ENCODE data around the gene ZIC5. TPM values are rescaled to one million over a fixed set of nuclear protein-coding genes. Genes with fewer than 3 reads are reported as not detected.

The ZIC5 gene
- total and polyA plus RNA-seq, 9 of the 15 experiments (the other 6 are each of a cell fraction or from before 2014, with no cell fraction given), result 0.57 to 2.0 (median 1.1) TPM

- no peak overlapping the region for H3K27ac ChIP-seq (ENCODE audit: extremely low read depth, low read depth, low read length)
- no peaks in the 10 kb centered on the region for H3K27me3 ChIP-seq (ENCODE audit: control insufficient read depth in 2 of 2, insufficient read depth in 2 of 2, low read length in 2 of 2)
- WGBS (ENCODE audit: insufficient coverage, low coverage, missing lambda C conversion rate), result 63% methylated on average over 5 of the region's 8 CpGs
- in situ Hi-C loops (cut with MboI) (no loop called here), intact Hi-C loops (cut with micrococcal nuclease) (no loop called here)
- H3K4me2 ChIP-seq (ENCODE audit: insufficient read depth, low read length), result no peak overlapping the region
- no peaks in the 10 kb centered on the region for H3K9me1 ChIP-seq (ENCODE audit: control insufficient read depth, insufficient read depth, low read length)
- H3K9me3 ChIP-seq (replicated peaks; ENCODE audit: control insufficient read depth, insufficient read depth, low read depth, low read length), result no peaks in the 10 kb centered on the region
- no peak overlapping the region for H3K9ac ChIP-seq (ENCODE audit: insufficient read depth in 1 of 2, low read depth in 2 of 2, low read length in 2 of 2)
- peaks cover 14% of the 10 kb centered on the region; the same call in 2 of the 3 replicates for H3K79me2 ChIP-seq (ENCODE audit: control insufficient read depth, insufficient read depth, low read length)
- POLR2A ChIA-PET, result interaction anchor here (0.6 kb wide), 1 partner anchor 85 kb away, joined by 4 read pairs; no protein-coding TSS in a partner anchor
- no peak overlapping the region for H2AFZ ChIP-seq (ENCODE audit: low read depth, low read length)
- H3K4me3 ChIP-seq, result no peak overlapping the region
- BruUV-seq (replicated peaks), result no TSS peak
- FAIRE-seq, result no peak
- DNase-seq (ENCODE audit: extremely low read depth in 1 of 4, low spot score in 3 of 4), result no peak
- CTCF ChIA-PET (ENCODE audit: low intra/inter-chr PET ratio), result no interaction called here
- TF ChIP-seq PRMT5 (CRISPR knock-in tag; IDR thresholded peaks at IDR 0.05) (no peak), ZNF551 (CRISPR knock-in tag; IDR thresholded peaks at IDR 0.05) (no peak), KDM4B (IDR thresholded peaks at IDR 0.05; ENCODE audit: borderline replicate concordance in 2 of 2, low read depth in 1 of 2) (no peak), WHSC1 (IDR thresholded peaks at IDR 0.05; ENCODE audit: low read length) (no peak), KAT7 (CRISPR knock-in tag; IDR thresholded peaks at IDR 0.05; ENCODE audit: borderline replicate concordance) (no peak)
- no peak for ATAC-seq
- H4K20me1 ChIP-seq (replicated peaks; ENCODE audit: control insufficient read depth, insufficient read depth, low read length), result no peaks in the 10 kb centered on the region
- peaks cover 12% of the 10 kb centered on the region; the same call in 1 of the 3 replicates for H3K36me3 ChIP-seq (ENCODE audit: control insufficient read depth, insufficient read depth, low read length)
- H3K4me1 ChIP-seq (replicated peaks in 1 of 2; ENCODE audit: control insufficient read depth in 2 of 2, insufficient read depth in 2 of 2, low read length in 2 of 2), result peaks cover 0 to 31% of the 10 kb centered on the region in 2 experiments; a peak in 3 of 5 replicates
These were observed 5.3 kb downstream of the ZIC5 start for GRCh38 chr13:99966064-99966805.

All from K562 (cell line).